Keratinocyte (primary cell): ENCODE data around the gene P2RY8.

Experiments used
- CTCF ChIP-seq, 3 experiments: IDR thresholded peaks in 1 of 3; conservative IDR thresholded peaks in 1 of 3; optimal IDR thresholded peaks in 1 of 3; 2 replicates in 2 of 3; 3 replicates in 1 of 3; pipeline versions ENCODE3 to v1.5.1; 2011; ENCODE audit warnings: low read length in 3 of 3, mild to moderate bottlenecking in 3 of 3, moderate library complexity in 2 of 3, control low read depth in 1 of 3, inconsistent platforms in 1 of 3; ENCODE audit not compliant: insufficient read depth in 2 of 3; ENCODE audit errors: extremely low read depth in 1 of 3
- EZH2 ChIP-seq: IDR thresholded peaks from one replicate; pipeline ENCODE4 v1.6.1; 2012; ENCODE audit warnings: inconsistent platforms, mild to moderate bottlenecking, low read length, moderate library complexity

- TF ChIP-seq CTCF (optimal IDR thresholded peaks at IDR 0.05 in 1 of 3, IDR thresholded peaks at IDR 0.05 in 1 of 3, conservative IDR thresholded peaks at IDR 0.05 in 1 of 3; ENCODE audit: extremely low read depth in 1 of 3, insufficient read depth in 2 of 3, low read length in 3 of 3) (no peak), EZH2 (no peak)
These were observed 93.4 kb downstream of the P2RY8 start for GRCh38 chrX:1443496-1444075.
